Tibial artery (tissue), 4 donors: ENCODE results near the gene LIN7A.
"Not testable (repeated sequence)": the region's sequence is repeated elsewhere in the genome, so short reads cannot be mapped to it uniquely, and the experiment has no call there.

ENCODE experiments used
- DNase-seq, 2 donors: peaks; one replicate each; pipeline ENCODE4 v3.0.0-alpha.2; 2019
- H3K27ac ChIP-seq, 2 donors: fragments of 200-600 bp; sonication (generic) in 1 of 2; 1 replicate in 1 of 2; 2 replicates in 1 of 2; pipeline ENCODE4 v1.5.1; 2018 to 2019; ENCODE audit warnings: mild to moderate bottlenecking in 1 of 2
- H3K27me3 ChIP-seq, 2 donors: fragments of 200-600 bp; sonication (generic) in 1 of 2; one replicate each; pipeline versions ENCODE4 v1.5.1 to v1.6.0; 2016 to 2019
- H3K36me3 ChIP-seq, 3 donors: fragments of 200-600 bp; sonication (generic) in 2 of 3; one replicate each; pipeline ENCODE4 v1.5.1; 2016 to 2019; ENCODE audit warnings: mild to moderate bottlenecking in 2 of 3
- H3K4me1 ChIP-seq, 4 donors: fragments of 200-600 bp; sonication (generic) in 2 of 4; 1 replicate in 3 of 4; 2 replicates in 1 of 4; pipeline ENCODE4 v1.5.1; 2016 to 2019
- H3K4me3 ChIP-seq, 2 donors: fragments of 200-600 bp; sonication (generic) in 1 of 2; 1 replicate in 1 of 2; 2 replicates in 1 of 2; pipeline ENCODE4 v1.5.1; 2018 to 2019; ENCODE audit warnings: mild to moderate bottlenecking in 2 of 2
- H3K9me3 ChIP-seq, 3 donors: fragments of 200-600 bp; sonication (generic) in 1 of 3; one replicate each; pipeline ENCODE4 v1.5.1; 2016 to 2019
- intact Hi-C: fragments of 100-400 bp; cut with DNase I; formaldehyde crosslinking; loops from one replicate; pipeline ENCODE4 v1.15.0; 2023; ENCODE audit warnings: low total_unique reads
- TF ChIP-seq, protein P1 (sequence below), 2 experiments: fragments of 200-600 bp in 1 of 2; fragments of 450-650 bp in 1 of 2; IDR thresholded peaks; one replicate each; pipeline ENCODE4 v1.5.1; 2017 to 2019; ENCODE audit warnings: antibody characterized with exemption in 2 of 2, mild to moderate bottlenecking in 1 of 2, moderate library complexity in 1 of 2

The LIN7A gene

DNA sequence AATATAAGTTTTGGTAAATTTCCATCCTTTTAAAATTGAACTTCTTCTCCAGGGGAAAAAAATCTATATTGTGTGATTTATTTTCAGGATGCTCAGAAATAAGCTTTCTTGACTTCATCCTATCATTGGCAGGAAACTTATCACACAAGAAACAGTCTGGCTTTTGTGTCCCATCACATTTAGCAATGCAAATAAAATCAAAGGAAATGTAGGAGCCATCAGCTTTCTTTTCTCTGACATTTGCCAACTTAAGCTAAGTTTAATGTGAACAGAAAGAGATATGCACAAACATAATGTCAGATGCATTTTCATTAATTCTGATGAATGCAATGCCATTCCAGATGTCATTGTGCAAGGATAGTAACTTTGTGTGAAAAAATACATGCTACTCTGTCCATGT is 56.6 kb downstream of the LIN7A start:
- no peaks in the 10 kb centered on the region for H3K9me3 ChIP-seq
- H3K4me1 ChIP-seq, result peaks cover 0 to 33% (median 10%) of the 10 kb centered on the region in 4 donors
- intact Hi-C loops, result no loop called here
- no peak for DNase-seq
- TF ChIP-seq, protein P1, sequence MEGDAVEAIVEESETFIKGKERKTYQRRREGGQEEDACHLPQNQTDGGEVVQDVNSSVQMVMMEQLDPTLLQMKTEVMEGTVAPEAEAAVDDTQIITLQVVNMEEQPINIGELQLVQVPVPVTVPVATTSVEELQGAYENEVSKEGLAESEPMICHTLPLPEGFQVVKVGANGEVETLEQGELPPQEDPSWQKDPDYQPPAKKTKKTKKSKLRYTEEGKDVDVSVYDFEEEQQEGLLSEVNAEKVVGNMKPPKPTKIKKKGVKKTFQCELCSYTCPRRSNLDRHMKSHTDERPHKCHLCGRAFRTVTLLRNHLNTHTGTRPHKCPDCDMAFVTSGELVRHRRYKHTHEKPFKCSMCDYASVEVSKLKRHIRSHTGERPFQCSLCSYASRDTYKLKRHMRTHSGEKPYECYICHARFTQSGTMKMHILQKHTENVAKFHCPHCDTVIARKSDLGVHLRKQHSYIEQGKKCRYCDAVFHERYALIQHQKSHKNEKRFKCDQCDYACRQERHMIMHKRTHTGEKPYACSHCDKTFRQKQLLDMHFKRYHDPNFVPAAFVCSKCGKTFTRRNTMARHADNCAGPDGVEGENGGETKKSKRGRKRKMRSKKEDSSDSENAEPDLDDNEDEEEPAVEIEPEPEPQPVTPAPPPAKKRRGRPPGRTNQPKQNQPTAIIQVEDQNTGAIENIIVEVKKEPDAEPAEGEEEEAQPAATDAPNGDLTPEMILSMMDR (IDR thresholded peaks at IDR 0.05), result no peak
- no peaks in the 10 kb centered on the region for H3K36me3 ChIP-seq
- H3K27me3 ChIP-seq, result no peaks in the 10 kb centered on the region
- no peak overlapping the region for H3K27ac ChIP-seq
- H3K4me3 ChIP-seq, result no peak overlapping the region

DNA sequence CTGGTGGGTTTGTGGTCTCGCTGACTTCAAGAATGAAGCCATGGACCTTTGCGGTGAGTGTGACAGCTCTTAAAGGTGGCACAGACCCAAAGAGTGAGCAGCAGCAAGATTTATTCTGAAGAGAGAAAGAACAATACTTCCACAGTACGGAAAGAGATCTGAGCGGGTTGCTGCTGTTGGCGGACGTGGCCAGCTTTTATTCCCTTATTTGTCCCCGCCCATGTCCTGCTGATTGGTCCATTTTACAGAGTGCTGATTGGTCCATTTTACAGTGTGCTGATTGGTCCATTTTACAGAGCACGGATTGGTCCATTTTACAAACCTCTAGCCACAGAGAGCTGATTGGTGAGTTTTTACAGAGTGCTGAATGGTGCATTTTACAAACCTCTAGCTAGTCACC is 59.3 kb downstream of the LIN7A start:
- H3K9me3 ChIP-seq, DNase-seq, intact Hi-C loops, H3K4me3 ChIP-seq, H3K27me3 ChIP-seq, H3K36me3 ChIP-seq: not testable (repeated sequence)
- H3K4me1 ChIP-seq, result peaks cover 0 to 33% (median 10%) of the 10 kb centered on the region in 4 donors
- H3K27ac ChIP-seq, result peak overlapping the region; percentile 26 to 49

DNA sequence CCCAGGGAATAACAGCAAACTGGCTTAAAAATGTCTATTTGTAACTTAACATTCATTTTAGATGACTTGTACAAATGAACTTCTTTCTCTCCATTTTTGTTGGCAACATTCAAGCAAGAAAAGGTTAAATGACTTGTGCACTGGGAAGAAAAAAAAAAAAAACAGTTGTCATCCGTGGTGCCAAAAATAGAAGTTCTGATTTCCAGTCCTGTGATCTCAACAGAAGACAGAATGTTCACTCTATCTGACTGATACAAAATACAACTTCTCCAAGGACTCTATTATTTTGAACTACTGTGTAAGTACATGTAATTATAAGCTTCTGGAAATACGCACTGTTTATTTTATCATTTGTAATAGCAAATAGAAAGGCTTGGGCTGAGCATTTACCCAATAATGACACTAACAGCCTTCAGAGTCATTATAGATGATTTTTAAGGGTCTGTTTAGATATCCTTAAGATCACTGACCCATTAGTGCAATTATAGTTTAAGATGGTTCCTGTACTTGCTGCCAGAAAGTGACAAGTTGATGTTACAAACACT is 59.9 kb downstream of the LIN7A start:
- no peaks in the 10 kb centered on the region for H3K9me3 ChIP-seq
- H3K4me3 ChIP-seq, result no peak overlapping the region
- no peaks in the 10 kb centered on the region for H3K36me3 ChIP-seq
- TF ChIP-seq, protein P1 (IDR thresholded peaks at IDR 0.05), result no peak
- intact Hi-C loops, result no loop called here
- H3K4me1 ChIP-seq, result peaks cover 0 to 33% (median 10%) of the 10 kb centered on the region in 4 donors
- no peak for DNase-seq
- peak overlapping the region; percentile 26 to 49 for H3K27ac ChIP-seq
- H3K27me3 ChIP-seq, result no peaks in the 10 kb centered on the region

DNA sequence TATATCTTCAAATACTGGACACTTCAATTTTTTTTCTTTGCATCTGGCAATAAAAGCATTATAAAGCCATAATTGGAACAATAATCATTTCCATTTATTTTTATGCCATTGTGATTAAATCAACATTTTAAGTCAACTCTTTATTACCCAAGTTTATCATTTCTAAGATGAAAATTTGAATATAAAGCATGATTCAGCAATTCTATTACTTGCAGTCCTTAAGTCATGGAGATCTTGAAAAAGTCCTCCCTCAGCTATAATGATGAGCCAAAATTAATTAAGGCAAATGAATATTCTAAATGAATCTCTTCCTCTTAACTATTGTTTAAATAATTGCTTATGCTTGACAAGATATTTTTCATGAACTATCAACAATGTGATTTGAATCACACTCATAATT is 65.7 kb downstream of the LIN7A start:
- intact Hi-C loops, result no loop called here
- Histone ChIP-seq H3K27ac (no peak overlapping the region), H3K27me3 (no peaks in the 10 kb centered on the region), H3K4me3 (no peak overlapping the region), H3K36me3 (no peaks in the 10 kb centered on the region), H3K4me1 (peaks cover 0 to under 1% (median under 1%) of the 10 kb centered on the region in 4 donors), H3K9me3 (no peaks in the 10 kb centered on the region)
- TF ChIP-seq, protein P1 (IDR thresholded peaks at IDR 0.05), result no peak
- DNase-seq, result no peak

DNA sequence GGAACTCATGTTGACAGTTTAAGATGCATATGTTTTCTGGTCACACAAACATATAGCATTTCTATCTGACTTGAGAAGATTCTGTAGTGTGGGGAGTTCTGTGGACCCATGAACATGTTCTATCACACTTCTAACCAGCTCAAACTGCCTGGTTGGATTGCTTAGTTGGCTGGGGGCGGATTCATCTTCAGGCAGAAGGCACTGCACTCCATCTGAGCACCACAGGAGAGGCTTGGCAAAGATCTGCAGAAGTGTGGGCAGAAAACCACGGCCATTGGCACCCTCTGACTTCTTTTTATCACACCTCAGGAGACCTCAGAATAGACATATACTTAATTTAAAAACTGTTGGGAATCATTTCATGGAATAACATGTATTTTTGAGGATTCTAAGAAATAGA is 68.5 kb downstream of the LIN7A start:
- intact Hi-C loops, result no loop called here
- Histone ChIP-seq H3K4me3 (no peak overlapping the region), H3K36me3 (no peaks in the 10 kb centered on the region), H3K4me1 (no peaks in the 10 kb centered on the region), H3K27me3 (no peaks in the 10 kb centered on the region), H3K9me3 (no peaks in the 10 kb centered on the region), H3K27ac (no peak overlapping the region)
- DNase-seq, result no peak
- TF ChIP-seq, protein P1 (IDR thresholded peaks at IDR 0.05), result no peak

DNA sequence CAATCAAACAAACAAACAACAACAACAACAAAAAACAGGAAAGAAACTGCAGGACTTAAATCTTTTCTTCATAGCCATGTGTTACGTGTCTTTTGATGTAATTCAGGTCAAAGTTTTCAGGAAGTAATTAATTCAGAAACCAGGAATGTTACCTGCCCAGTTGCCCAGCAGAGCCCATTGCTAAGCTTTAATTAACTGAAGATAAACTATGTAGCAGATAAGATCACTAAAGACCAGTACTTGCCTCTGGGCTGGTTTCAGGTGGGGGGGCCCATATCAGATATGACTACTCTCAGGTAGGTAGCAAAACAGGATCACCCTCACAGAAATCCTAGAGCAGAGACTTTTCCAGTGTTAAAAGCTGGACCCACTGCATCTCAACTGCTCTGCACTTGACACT is 69.2 kb downstream of the LIN7A start:
- Histone ChIP-seq H3K4me3 (no peak overlapping the region), H3K9me3 (no peaks in the 10 kb centered on the region), H3K27ac (no peak overlapping the region), H3K36me3 (no peaks in the 10 kb centered on the region), H3K4me1 (no peaks in the 10 kb centered on the region), H3K27me3 (no peaks in the 10 kb centered on the region)
- DNase-seq, result no peak
- TF ChIP-seq, protein P1 (IDR thresholded peaks at IDR 0.05), result no peak
- intact Hi-C loops, result no loop called here
